Thyroid gland (tissue), 4 donors: ENCODE measurements around the gene MSANTD4.

Experiments used
- POLR2A ChIP-seq, 2 donors: fragments of 450-650 bp; IDR thresholded peaks; one replicate each; pipeline ENCODE4 v1.6.1; 2017; ENCODE audit warnings: antibody characterized with exemption in 2 of 2, mild to moderate bottlenecking in 2 of 2, moderate library complexity in 1 of 2
- TF ChIP-seq, protein P1 (sequence below), 6 experiments: fragments of 200-600 bp in 3 of 6; fragments of 450-650 bp in 3 of 6; sonication (generic) in 3 of 6; IDR thresholded peaks; one replicate each; pipeline ENCODE4 v1.5.1; 2016 to 2019; ENCODE audit warnings: antibody characterized with exemption in 6 of 6, mild to moderate bottlenecking in 2 of 6, inconsistent platforms in 1 of 6, moderate library complexity in 1 of 6

DNA sequence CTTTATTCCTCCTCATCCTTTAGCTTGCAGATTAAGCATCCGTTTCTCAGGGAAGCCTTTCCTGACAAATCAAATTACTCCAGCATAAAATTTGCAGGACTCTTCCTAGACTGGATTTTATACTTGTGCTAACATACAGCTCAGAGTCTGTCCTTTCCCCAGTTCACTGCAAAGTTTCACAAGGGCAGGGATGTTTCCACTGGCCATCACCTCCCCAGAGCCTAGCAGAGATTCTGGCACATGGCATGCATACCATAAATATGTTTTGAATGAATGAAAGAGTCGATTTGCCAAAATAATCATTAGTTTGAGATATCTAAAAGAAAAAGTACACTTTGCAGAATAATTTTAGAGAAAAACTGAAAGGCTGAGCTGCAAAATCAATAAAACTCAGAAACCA lies 10.6 kb downstream of the MSANTD4 start:
- TF ChIP-seq, protein P1, sequence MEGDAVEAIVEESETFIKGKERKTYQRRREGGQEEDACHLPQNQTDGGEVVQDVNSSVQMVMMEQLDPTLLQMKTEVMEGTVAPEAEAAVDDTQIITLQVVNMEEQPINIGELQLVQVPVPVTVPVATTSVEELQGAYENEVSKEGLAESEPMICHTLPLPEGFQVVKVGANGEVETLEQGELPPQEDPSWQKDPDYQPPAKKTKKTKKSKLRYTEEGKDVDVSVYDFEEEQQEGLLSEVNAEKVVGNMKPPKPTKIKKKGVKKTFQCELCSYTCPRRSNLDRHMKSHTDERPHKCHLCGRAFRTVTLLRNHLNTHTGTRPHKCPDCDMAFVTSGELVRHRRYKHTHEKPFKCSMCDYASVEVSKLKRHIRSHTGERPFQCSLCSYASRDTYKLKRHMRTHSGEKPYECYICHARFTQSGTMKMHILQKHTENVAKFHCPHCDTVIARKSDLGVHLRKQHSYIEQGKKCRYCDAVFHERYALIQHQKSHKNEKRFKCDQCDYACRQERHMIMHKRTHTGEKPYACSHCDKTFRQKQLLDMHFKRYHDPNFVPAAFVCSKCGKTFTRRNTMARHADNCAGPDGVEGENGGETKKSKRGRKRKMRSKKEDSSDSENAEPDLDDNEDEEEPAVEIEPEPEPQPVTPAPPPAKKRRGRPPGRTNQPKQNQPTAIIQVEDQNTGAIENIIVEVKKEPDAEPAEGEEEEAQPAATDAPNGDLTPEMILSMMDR (IDR thresholded peaks at IDR 0.05): no peak
- no peak for TF ChIP-seq POLR2A (IDR thresholded peaks at IDR 0.05)
